Activated CD4-positive, alpha-beta T cell treated with anti-CD3 and anti-CD28 coated beads for 36 hours (primary cell): ENCODE results near the gene TOP3A. TPM values are rescaled to one million over a fixed set of nuclear protein-coding genes. Genes with fewer than 3 reads are reported as not detected.

ENCODE experiments used
- ATAC-seq: fragments of 200-7000 bp; cut with Tn5 transposase; one replicate; pipeline ENCODE4 v1.10.0; 2021; ENCODE audit warnings: mild to moderate bottlenecking, moderate library complexity
- CTCF ChIA-PET: fragments of 350-600 bp; sonication (Branson Sonifier 250); formaldehyde crosslinking; loops from one replicate; lab custom pipeline; 2021; ENCODE audit warnings: antibody characterized with exemption; lab: Charles Lee
- POLR2A ChIA-PET: fragments of 350-600 bp; sonication (Branson Sonifier 250); formaldehyde crosslinking; loops from one replicate; lab custom pipeline; 2021; ENCODE audit warnings: antibody characterized with exemption, inconsistent platforms; lab: Charles Lee
- DNase-seq: peaks from one replicate; pipeline ENCODE4 v3.0.0-alpha.2; 2020
- H3K27ac Mint-ChIP-seq: one replicate; pipeline ENCODE4 v1.8.0; 2021; ENCODE audit warnings: mixed read lengths
- H3K27me3 Mint-ChIP-seq: one replicate; pipeline ENCODE4 v1.8.0; 2021; ENCODE audit warnings: mixed read lengths
- H3K36me3 Mint-ChIP-seq: one replicate; pipeline ENCODE4 v1.8.0; 2021; ENCODE audit warnings: low read depth, mixed read lengths
- H3K4me1 Mint-ChIP-seq: one replicate; pipeline ENCODE4 v1.8.0; 2021; ENCODE audit warnings: mixed read lengths
- H3K4me3 Mint-ChIP-seq: one replicate; pipeline ENCODE4 v1.8.0; 2021; ENCODE audit warnings: mild to moderate bottlenecking, moderate library complexity, mixed read lengths
- H3K9me3 Mint-ChIP-seq: one replicate; pipeline ENCODE4 v1.8.0; 2021; ENCODE audit warnings: low read depth, mixed read lengths
- intact Hi-C, 2 experiments: fragments of 100-400 bp; cut with DNase I in 1 of 2; cut with micrococcal nuclease in 1 of 2; formaldehyde crosslinking; loops; one replicate each; pipeline versions ENCODE4 v1.14.2 to v1.15.1; 2022 to 2024; cut with DNase I, micrococcal nuclease
- total RNA-seq, 2 experiments: library from RNA; stranded (reverse); gene quantifications; one replicate each; pipeline ENCODE4 v1.2.3, GENCODE V29; 2021

The TOP3A gene
- total RNA-seq, 2 experiments from 2014 or later = 44.1 to 57.9 TPM

DNA sequence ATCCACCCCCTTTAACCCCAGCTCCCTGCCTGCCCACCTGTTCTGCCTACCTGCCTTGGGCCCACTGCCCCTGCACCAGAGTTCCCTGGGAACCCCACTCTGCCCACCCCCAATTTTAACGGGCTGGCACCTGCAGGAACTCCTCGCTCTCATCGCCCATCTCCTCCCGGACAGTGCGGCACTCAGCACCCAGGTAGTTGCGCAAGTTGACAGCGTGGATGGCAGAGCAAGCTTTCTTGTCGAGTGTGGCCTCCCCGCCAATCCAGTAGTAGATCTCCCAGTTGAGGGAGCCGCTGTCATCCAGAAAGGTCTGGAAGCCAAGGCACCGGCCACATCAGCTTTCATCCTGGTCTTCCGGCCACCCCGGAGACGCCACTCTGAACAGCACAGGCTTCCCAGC lies 64.1 kb downstream of the TOP3A start:
- no peak overlapping the region for H3K4me3 Mint-ChIP-seq
- H3K36me3 Mint-ChIP-seq = peaks cover 39% of the 10 kb centered on the region
- intact Hi-C loops = no loop called here
- no peaks in the 10 kb centered on the region for H3K4me1 Mint-ChIP-seq
- no peak overlapping the region for H3K27ac Mint-ChIP-seq
- DNase-seq = no peak
- CTCF ChIA-PET = no interaction called here
- POLR2A ChIA-PET = no interaction called here
- H3K9me3 Mint-ChIP-seq = no peaks in the 10 kb centered on the region
- no peak for ATAC-seq
- H3K27me3 Mint-ChIP-seq = no peaks in the 10 kb centered on the region

DNA sequence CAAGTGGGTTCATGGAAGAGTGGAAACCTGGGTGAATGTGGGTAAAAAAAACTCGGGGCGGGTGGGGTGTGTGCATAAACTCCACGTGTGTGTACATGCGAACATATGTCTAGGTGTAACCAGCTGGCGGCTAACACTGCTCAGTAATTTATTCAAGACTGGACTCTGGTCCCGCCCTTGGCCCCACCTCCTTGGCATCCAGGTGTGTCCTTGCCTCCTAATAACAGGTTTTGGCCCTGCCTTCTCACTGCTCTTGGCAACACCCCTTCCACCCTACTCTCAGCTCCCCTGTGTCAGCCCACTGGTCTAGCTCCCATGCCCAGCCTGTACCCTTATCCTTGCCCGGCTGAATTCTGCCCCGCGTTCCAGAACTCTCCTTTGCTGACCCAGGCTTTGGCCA lies 64.5 kb downstream of the TOP3A start:
- no peak overlapping the region for H3K27ac Mint-ChIP-seq
- no peaks in the 10 kb centered on the region for H3K27me3 Mint-ChIP-seq
- ATAC-seq (no peak), DNase-seq (no peak)
- H3K36me3 Mint-ChIP-seq = peaks cover 42% of the 10 kb centered on the region
- H3K4me1 Mint-ChIP-seq = no peaks in the 10 kb centered on the region
- intact Hi-C loops = no loop called here
- ChIA-PET CTCF (no interaction called here), POLR2A (no interaction called here)
- no peak overlapping the region for H3K4me3 Mint-ChIP-seq
- no peaks in the 10 kb centered on the region for H3K9me3 Mint-ChIP-seq

DNA sequence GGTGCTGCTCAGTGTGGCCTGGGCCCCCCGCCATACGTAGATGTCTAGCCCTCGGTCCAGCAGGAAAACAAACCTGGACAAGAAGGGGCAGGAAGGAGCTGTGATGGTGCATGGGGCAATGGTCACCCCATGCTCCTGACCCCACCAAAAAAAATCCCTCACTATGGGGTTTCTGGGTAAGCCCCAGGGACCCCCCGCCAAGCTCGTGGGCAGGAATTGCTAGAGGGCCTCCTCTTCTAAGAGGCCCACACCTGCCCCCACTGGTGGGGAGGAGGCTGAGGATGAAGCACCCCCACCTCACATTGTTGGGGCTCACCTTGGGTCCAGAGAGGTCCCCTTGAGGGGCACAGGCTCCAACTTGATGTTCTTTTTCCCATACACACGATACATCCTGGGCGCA lies 66.0 kb downstream of the TOP3A start:
- ChIA-PET POLR2A (no interaction called here), CTCF (interaction anchor here (0.5 to 2.1 kb wide), 11 partner anchors 8 to 183 kb away, joined by 3 to 7 read pairs (median 4); no protein-coding TSS in a partner anchor)
- Mint-ChIP-seq H3K27ac (no peak overlapping the region), H3K9me3 (no peaks in the 10 kb centered on the region), H3K4me1 (no peaks in the 10 kb centered on the region), H3K4me3 (no peak overlapping the region), H3K36me3 (peaks cover 38% of the 10 kb centered on the region), H3K27me3 (no peaks in the 10 kb centered on the region)
- no peak for DNase-seq
- ATAC-seq = no peak
- intact Hi-C loops = loop anchor here in 1 of 2 experiments (5.0 kb wide), 1 partner anchor 313 kb away; no protein-coding TSS in a partner anchor

DNA sequence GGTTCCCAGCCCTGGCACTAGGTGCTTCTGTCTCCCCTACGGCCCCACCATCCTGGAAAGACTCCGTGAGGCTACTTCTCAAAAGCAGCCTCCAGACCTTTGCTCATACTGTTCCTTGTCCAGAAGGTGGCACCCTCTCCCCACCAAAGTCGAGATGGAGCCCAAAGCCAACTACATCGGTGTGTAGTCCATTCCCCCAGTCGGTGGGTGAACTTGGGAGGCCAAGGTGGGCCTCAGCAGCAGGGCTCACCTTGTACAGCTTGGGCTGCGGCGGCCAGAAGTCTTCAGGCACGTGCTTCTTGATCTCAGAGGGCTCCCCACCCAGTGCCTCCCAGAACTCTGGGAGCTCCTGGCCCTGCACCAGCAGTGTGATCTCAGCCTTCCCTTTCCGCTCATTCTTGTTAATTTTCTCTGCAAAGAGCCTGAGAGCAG lies 66.5 kb downstream of the TOP3A start:
- ChIA-PET POLR2A (no interaction called here), CTCF (interaction anchor here (0.5 to 2.1 kb wide), 8 partner anchors 9 to 41 kb away, joined by 3 to 7 read pairs (median 4); no protein-coding TSS in a partner anchor)
- peaks cover 33% of the 10 kb centered on the region for H3K36me3 Mint-ChIP-seq
- peak; percentile 88 for ATAC-seq
- H3K4me1 Mint-ChIP-seq = no peaks in the 10 kb centered on the region
- no peak overlapping the region for H3K4me3 Mint-ChIP-seq
- intact Hi-C loops = loop anchor here in 1 of 2 experiments (5.0 kb wide), 1 partner anchor 314 kb away; no protein-coding TSS in a partner anchor
- DNase-seq = peak; percentile 81
- H3K27ac Mint-ChIP-seq = no peak overlapping the region
- H3K9me3 Mint-ChIP-seq = no peaks in the 10 kb centered on the region
- no peaks in the 10 kb centered on the region for H3K27me3 Mint-ChIP-seq

- ATAC-seq (no peak), DNase-seq (no peak)
- no peaks in the 10 kb centered on the region for H3K27me3 Mint-ChIP-seq
- ChIA-PET CTCF (interaction anchor here (0.6 to 2.1 kb wide), 4 partner anchors 9 to 101 kb away, joined by 4 to 7 read pairs (median 5); no protein-coding TSS in a partner anchor), POLR2A (no interaction called here)
- peaks cover 30% of the 10 kb centered on the region for H3K36me3 Mint-ChIP-seq
- intact Hi-C loops = loop anchor here in 1 of 2 experiments (5.0 kb wide), 1 partner anchor 315 kb away; no protein-coding TSS in a partner anchor
- no peak overlapping the region for H3K4me3 Mint-ChIP-seq
- no peaks in the 10 kb centered on the region for H3K9me3 Mint-ChIP-seq
- no peak overlapping the region for H3K27ac Mint-ChIP-seq
- H3K4me1 Mint-ChIP-seq = no peaks in the 10 kb centered on the region
These were observed 67.2 kb downstream of the TOP3A start for GRCh38 chr17:18247613-18248001.

GRCh38 chr17:18246880-18247612 lies 67.7 kb downstream of the TOP3A start:
- CTCF ChIA-PET = interaction anchor here (0.6 to 2.1 kb wide), 4 partner anchors 9 to 100 kb away, joined by 4 to 7 read pairs (median 5); no protein-coding TSS in a partner anchor
- H3K36me3 Mint-ChIP-seq = peaks cover 30% of the 10 kb centered on the region
- POLR2A ChIA-PET = no interaction called here

DNA sequence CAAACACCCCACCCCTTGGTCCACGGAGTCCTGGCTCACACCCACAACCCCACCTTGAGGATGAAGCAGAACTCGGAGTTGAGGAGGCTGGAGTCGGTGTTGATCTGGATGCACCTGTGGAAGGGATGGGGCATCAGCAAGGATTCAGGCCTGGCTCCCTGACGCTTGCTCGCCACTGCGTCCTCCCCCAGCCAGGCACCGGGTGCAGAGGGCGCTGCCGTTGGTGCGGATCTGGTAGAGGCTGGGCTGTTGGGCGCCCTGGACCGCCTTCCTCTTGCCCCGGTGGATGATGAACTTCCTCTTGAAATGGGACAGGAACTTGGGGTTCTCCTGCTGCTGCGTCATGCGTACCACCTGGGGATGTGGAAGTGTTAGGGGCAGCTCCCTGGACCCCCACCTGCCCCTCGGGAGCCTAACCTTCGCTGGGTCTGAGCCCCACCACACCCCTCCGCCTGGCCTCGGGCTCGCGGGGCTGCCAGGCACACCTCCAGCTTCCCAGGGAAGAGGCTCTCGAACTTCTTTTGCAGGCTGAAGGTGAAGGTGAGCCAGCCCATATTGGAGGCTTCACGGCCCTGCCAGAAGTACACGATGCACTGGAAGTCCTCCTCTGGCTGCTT lies 68.6 kb downstream of the TOP3A start:
- Mint-ChIP-seq H3K36me3 (peaks cover 25% of the 10 kb centered on the region), H3K27ac (no peak overlapping the region), H3K27me3 (no peaks in the 10 kb centered on the region), H3K9me3 (no peaks in the 10 kb centered on the region), H3K4me1 (no peaks in the 10 kb centered on the region), H3K4me3 (no peak overlapping the region)
- ChIA-PET CTCF (no interaction called here), POLR2A (no interaction called here)
- intact Hi-C loops = loop anchor here in 1 of 2 experiments (5.0 kb wide), 1 partner anchor 316 kb away; no protein-coding TSS in a partner anchor
- ATAC-seq (no peak), DNase-seq (no peak)

More at GRCh38 chr17:18246880-18247612, 67.7 kb downstream of the TOP3A start:
- peak; percentile 48 for ATAC-seq
- H3K27ac Mint-ChIP-seq = no peak overlapping the region
- peak; percentile 64 for DNase-seq
- H3K4me1 Mint-ChIP-seq = no peaks in the 10 kb centered on the region
- no peak overlapping the region for H3K4me3 Mint-ChIP-seq
- intact Hi-C loops = loop anchor here in 1 of 2 experiments (5.0 kb wide), 1 partner anchor 315 kb away; no protein-coding TSS in a partner anchor
- no peaks in the 10 kb centered on the region for H3K27me3 Mint-ChIP-seq
- no peaks in the 10 kb centered on the region for H3K9me3 Mint-ChIP-seq

GRCh38 chr17:18245038-18245776 lies 69.6 kb downstream of the TOP3A start:
- ATAC-seq = no peak
- Mint-ChIP-seq H3K9me3 (no peaks in the 10 kb centered on the region), H3K4me1 (no peaks in the 10 kb centered on the region), H3K4me3 (no peak overlapping the region), H3K27ac (no peak overlapping the region), H3K27me3 (no peaks in the 10 kb centered on the region), H3K36me3 (peaks cover 17% of the 10 kb centered on the region)
- no peak for DNase-seq
- CTCF ChIA-PET = no interaction called here
- intact Hi-C loops = loop anchor here in 1 of 2 experiments (5.0 kb wide), 1 partner anchor 317 kb away; no protein-coding TSS in a partner anchor
- POLR2A ChIA-PET = no interaction called here

DNA sequence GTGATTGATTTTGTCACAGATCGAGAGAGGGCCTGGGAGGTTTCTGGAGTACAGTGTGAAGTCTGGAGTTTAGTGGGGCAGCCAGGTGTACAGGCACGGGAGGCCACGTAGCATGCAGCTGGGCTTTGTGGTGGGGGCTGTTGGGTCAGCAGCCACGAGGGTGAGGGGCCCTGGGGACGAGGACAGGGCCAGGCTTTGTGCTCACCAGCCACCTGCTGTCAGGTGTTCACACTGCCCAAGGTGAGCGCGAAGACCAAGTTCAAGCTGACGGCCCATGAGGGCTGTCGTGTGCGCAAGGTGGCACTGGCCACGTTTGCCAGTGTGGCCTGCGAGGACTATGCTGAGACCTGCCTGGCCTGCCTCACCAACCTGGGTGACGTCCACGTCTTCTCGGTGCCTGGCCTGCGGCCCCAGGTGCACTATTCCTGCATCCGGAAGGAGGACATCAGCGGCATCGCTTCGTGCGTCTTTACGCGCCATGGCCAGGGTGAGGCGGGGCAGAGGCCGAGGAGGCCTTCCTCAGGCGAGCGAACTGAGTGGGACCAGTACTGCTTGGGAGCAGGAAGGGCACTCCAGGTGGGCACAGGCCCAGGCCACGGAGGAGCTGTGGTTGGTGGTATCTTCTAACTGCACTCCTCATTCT lies 73.4 kb downstream of the TOP3A start:
- Mint-ChIP-seq H3K36me3 (peaks cover 7% of the 10 kb centered on the region), H3K4me1 (peaks cover under 1% of the 10 kb centered on the region), H3K4me3 (no peak overlapping the region), H3K27me3 (no peaks in the 10 kb centered on the region), H3K9me3 (no peaks in the 10 kb centered on the region), H3K27ac (no peak overlapping the region)
- POLR2A ChIA-PET = no interaction called here
- intact Hi-C loops = no loop called here
- ATAC-seq (no peak), DNase-seq (no peak)
- CTCF ChIA-PET = no interaction called here

DNA sequence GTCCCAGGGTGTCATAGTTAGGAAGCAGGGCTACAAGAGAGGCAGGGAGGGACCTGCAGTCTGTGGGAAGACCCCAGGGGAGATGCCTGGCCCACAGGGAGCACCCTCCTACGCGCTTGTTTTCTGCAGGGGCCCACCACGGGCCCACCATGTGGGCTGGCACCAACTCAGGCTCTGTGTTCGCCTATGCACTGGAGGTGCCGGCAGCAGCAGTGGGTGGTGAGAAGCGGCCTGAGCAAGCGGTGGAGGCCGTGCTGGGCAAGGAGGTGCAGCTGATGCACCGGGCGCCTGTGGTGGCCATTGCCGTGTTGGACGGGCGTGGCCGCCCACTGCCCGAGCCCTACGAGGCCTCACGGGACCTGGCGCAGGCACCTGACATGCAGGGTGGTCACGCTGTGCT lies 74.3 kb downstream of the TOP3A start:
- Mint-ChIP-seq H3K36me3 (peaks cover 5% of the 10 kb centered on the region), H3K27me3 (no peaks in the 10 kb centered on the region), H3K9me3 (no peaks in the 10 kb centered on the region), H3K27ac (no peak overlapping the region), H3K4me1 (peaks cover 10% of the 10 kb centered on the region), H3K4me3 (no peak overlapping the region)
- intact Hi-C loops = no loop called here
- DNase-seq = no peak
- no peak for ATAC-seq
- POLR2A ChIA-PET = no interaction called here
- CTCF ChIA-PET = no interaction called here

DNA sequence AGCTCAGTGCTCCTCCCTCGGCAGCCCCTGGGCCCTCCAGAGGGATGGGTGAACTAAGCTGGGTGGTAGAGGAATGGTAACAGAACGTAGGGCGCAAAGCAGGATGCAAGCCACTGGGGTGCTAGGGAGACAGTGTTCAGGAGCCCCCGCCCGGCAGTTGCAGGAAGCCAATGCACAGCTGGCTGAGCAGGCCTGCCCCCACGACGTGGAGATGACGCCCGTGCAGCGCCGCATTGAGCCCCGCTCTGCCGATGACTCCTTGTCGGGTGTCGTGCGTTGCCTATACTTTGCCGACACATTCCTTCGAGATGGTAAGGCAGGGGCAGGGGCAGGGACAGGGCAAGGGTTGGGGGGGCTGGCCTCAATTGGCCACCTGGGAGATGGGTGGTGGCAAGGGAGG lies 76.5 kb downstream of the TOP3A start:
- ATAC-seq = no peak
- CTCF ChIA-PET = interaction anchor here (1.7 kb wide), 1 partner anchor 10 kb away, joined by 5 read pairs; no protein-coding TSS in a partner anchor
- no peak overlapping the region for H3K27ac Mint-ChIP-seq

More for the DNA sequence above, 76.5 kb downstream of the TOP3A start:
- H3K36me3 Mint-ChIP-seq = peaks cover 9% of the 10 kb centered on the region
- intact Hi-C loops = no loop called here
- POLR2A ChIA-PET = no interaction called here
- DNase-seq = no peak
- H3K4me1 Mint-ChIP-seq = peaks cover 16% of the 10 kb centered on the region
- H3K4me3 Mint-ChIP-seq = no peak overlapping the region
- no peaks in the 10 kb centered on the region for H3K27me3 Mint-ChIP-seq
- no peaks in the 10 kb centered on the region for H3K9me3 Mint-ChIP-seq
